Measurements from ENCODE around the gene KIF5A. TPM values are rescaled to one million over a fixed set of nuclear protein-coding genes. Genes with fewer than 3 reads are reported as not detected.

Gene KIF5A
- polyA plus RNA-seq, 1 of the 3 experiments (the other 2 are of a cell fraction): 6.2 TPM

DNA sequence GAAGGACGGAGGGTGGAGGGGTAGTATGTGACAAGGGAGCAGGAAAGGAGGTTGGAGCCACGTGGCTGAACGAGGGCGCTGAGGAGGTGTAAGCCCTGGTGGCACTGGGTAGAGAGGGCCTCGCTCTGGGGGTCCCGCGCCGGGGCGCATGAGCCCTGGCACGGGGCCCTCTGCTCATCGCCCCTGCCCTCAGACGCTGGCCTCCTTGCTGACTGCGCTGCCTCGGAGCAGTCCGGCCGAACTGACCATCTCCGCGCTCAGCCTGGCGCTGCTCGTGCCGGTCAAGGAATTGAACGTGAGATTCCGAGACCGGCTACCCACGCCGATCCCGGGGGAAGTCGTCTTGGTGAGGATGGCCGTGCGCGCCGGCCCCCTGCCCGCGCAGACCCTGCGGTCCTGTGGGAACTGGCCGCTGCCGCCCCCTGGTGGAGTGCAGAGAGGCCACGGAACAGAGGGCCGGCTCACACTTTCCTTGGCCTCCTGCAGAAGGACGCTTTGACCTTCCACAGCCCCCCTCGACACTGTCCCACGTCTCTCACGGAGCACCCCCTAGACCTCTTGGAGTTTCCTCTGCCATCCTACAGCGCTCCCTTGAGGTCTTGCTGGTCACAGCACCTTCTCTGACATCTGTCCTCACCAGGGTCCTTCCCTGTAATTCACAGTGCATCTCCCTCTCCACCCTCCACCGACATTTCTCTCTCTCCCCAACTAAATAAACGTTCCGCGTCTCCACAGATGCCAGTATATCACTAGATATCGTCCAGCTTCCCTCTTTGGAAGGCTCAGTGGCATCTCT is 71.9 kb downstream of the KIF5A start:
- Histone ChIP-seq H3K4me2 (0 out of 2 replicates have a peak overlapping the region, but pooled peaks have one; percentile 58), H3K9ac (no peak overlapping the region), H3K79me2 (ENCODE audit: insufficient read depth) (no peaks in the 10 kb centered on the region), H3K36me3 (replicated peaks in 1 of 2; ENCODE audit: control insufficient read depth in 1 of 2, insufficient read depth in 2 of 2, low read length in 1 of 2) (peaks cover 0 to 3% of the 10 kb centered on the region in 2 experiments), H3K4me1 (ENCODE audit: control insufficient read depth in 1 of 2, insufficient read depth in 2 of 2, low read depth in 1 of 2, low read length in 1 of 2) (peaks cover 0 to 7% of the 10 kb centered on the region in 2 experiments; a peak in 1 of 4 replicates), H3K9me3 (no peaks in the 10 kb centered on the region), H3K27ac (ENCODE audit: low read depth in 2 of 2, low read length in 1 of 2) (no peak overlapping the region), H3F3A (replicated peaks; ENCODE audit: insufficient read depth) (peaks cover 4% of the 10 kb centered on the region), H4K20me1 (ENCODE audit: insufficient read depth) (no peaks in the 10 kb centered on the region), H3K9me2 (no peaks in the 10 kb centered on the region), H2AFZ (ENCODE audit: low read depth) (no peak overlapping the region), H3K27me3 (ENCODE audit: insufficient read depth) (no peaks in the 10 kb centered on the region), H3K4me3 (ENCODE audit: low read depth in 2 of 2, low read length in 1 of 2) (peak overlapping the region in 1 of 2 experiments; percentile 41; a peak in 1 of 4 replicates)
- POLR2A ChIA-PET: interaction anchor here (0.6 to 1.9 kb wide), 3 partner anchors 30 to 98 kb away, joined by 3 to 6 read pairs (median 3); partner anchors contain the start of gene PIP4K2C
- DNase-seq: peak; percentile 96
- WGBS (ENCODE audit: low lambda C conversion rate): 29% methylated on average over 27 of the region's 49 CpGs
- peak; percentile 89 for TF ChIP-seq SMC3 (IDR thresholded peaks at IDR 0.05; ENCODE audit: low read depth, low read length)
- peak; percentile 88 for TF ChIP-seq CTCF (IDR thresholded peaks at IDR 0.05)
- peak; percentile 33 for TF ChIP-seq NRF1 (IDR thresholded peaks at IDR 0.05; ENCODE audit: low read depth, low read length)
- TF ChIP-seq GATA2 (CRISPR knock-in tag; IDR thresholded peaks at IDR 0.05): no peak
- TF ChIP-seq MEF2A (IDR thresholded peaks at IDR 0.05; ENCODE audit: borderline replicate concordance, low read depth): no peak
- TF ChIP-seq RAD21 (IDR thresholded peaks at IDR 0.05; ENCODE audit: low read length): peak; percentile 76
- no peak for TF ChIP-seq CHD2 (IDR thresholded peaks at IDR 0.05; ENCODE audit: low read length, partially characterized antibody)
- CTCF ChIA-PET: interaction anchor here (0.5 to 11.0 kb wide), 28 partner anchors 10 to 314 kb away, joined by 3 to 298 read pairs (median 4); partner anchors contain the start of genes ARHGEF25, B4GALNT1, DTX3 and PIP4K2C

DNA sequence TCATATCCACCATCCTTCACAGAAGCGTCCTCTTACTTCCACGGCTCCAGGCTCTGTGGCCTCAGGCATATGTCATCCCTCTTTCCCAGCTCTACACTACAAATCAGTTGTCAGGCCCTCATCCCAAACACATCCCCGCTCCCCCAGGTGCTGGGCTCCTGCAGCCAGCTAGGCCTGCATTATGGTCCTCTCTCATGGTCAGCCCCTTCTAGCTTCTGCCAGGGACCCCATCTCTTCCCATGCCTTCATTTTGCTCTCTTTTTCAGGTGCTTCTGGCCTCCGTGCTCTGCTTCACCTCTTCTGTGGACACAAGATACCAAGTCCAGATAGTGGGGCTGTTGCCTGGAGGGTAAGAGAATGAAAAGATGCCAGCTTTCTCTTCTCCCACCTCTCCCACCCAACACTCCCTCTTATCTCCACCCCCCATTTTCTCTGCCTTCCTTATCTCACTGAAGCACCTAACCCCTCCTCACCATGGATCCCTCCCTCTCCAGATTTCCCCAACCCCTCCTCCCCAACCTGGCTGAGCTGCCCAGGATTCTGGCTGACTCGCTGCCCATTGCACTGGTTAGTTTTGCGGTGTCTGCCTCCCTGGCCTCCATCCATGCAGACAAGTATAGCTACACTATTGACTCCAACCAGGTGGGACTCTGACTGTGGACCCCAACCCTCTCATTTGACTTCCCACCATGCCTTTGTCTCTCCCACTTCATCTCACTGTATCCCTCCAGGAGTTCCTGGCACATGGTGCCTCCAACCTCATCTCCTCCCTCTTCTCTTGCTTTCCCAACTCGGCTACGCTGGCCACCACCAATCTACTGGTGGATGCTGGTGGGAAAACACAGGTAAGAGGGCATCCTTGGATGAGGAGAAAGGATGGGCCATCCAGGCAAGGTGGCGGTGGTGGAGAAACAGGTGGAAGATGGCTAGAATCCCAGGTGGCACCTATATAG is 72.7 kb downstream of the KIF5A start:
- H3K4me1 ChIP-seq (ENCODE audit: control insufficient read depth in 1 of 2, insufficient read depth in 2 of 2, low read depth in 1 of 2, low read length in 1 of 2): peaks cover 0 to 7% of the 10 kb centered on the region in 2 experiments; a peak in 1 of 4 replicates
- ChIA-PET CTCF (interaction anchor here (0.5 to 11.0 kb wide), 24 partner anchors 9 to 315 kb away, joined by 3 to 298 read pairs (median 4); partner anchors contain the start of genes ARHGEF25, B4GALNT1, DTX3 and GLI1), POLR2A (interaction anchor here (0.6 kb wide), 1 partner anchor 99 kb away, joined by 3 read pairs; no protein-coding TSS in a partner anchor)
- no peak overlapping the region for H3K4me2 ChIP-seq
- H3K27ac ChIP-seq (ENCODE audit: low read depth in 2 of 2, low read length in 1 of 2): no peak overlapping the region
- no peaks in the 10 kb centered on the region for H3K27me3 ChIP-seq (ENCODE audit: insufficient read depth)
- no peak overlapping the region for H3K9ac ChIP-seq
- no peak overlapping the region for H2AFZ ChIP-seq (ENCODE audit: low read depth)
- 82% methylated on average over 9 of the region's 9 CpGs for WGBS (ENCODE audit: low lambda C conversion rate)
- peaks cover 0 to 2% of the 10 kb centered on the region in 2 experiments for H3K36me3 ChIP-seq (replicated peaks in 1 of 2; ENCODE audit: control insufficient read depth in 1 of 2, insufficient read depth in 2 of 2, low read length in 1 of 2)
- no peaks in the 10 kb centered on the region for H4K20me1 ChIP-seq (ENCODE audit: insufficient read depth)
- no peaks in the 10 kb centered on the region for H3K79me2 ChIP-seq (ENCODE audit: insufficient read depth)
- TF ChIP-seq RFX5 (IDR thresholded peaks at IDR 0.05; ENCODE audit: low read length): no peak
- TF ChIP-seq TEAD4 (IDR thresholded peaks at IDR 0.05; ENCODE audit: borderline replicate concordance, insufficient read depth): no peak
- TF ChIP-seq RAD21 (IDR thresholded peaks at IDR 0.05; ENCODE audit: low read length): no peak
- TF ChIP-seq NFIC (IDR thresholded peaks at IDR 0.05; ENCODE audit: borderline replicate concordance): no peak
- TF ChIP-seq ZBTB33 (IDR thresholded peaks at IDR 0.05; ENCODE audit: borderline replicate concordance, low read depth): no peak
- TF ChIP-seq FOXM1 (IDR thresholded peaks at IDR 0.05; ENCODE audit: low read depth): no peak
- TF ChIP-seq TAF1 (IDR thresholded peaks at IDR 0.05; ENCODE audit: borderline replicate concordance, low read depth, low read length): no peak
- TF ChIP-seq, protein P1, sequence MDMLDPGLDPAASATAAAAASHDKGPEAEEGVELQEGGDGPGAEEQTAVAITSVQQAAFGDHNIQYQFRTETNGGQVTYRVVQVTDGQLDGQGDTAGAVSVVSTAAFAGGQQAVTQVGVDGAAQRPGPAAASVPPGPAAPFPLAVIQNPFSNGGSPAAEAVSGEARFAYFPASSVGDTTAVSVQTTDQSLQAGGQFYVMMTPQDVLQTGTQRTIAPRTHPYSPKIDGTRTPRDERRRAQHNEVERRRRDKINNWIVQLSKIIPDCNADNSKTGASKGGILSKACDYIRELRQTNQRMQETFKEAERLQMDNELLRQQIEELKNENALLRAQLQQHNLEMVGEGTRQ (IDR thresholded peaks at IDR 0.05; ENCODE audit: borderline replicate concordance, low read depth, low read length): no peak
- TF ChIP-seq PBX3 (IDR thresholded peaks at IDR 0.05): no peak
- no peak overlapping the region for H3K4me3 ChIP-seq (ENCODE audit: low read depth in 2 of 2, low read length in 1 of 2)
- no peaks in the 10 kb centered on the region for H3K9me3 ChIP-seq
- peaks cover 4% of the 10 kb centered on the region for H3F3A ChIP-seq (replicated peaks; ENCODE audit: insufficient read depth)
- no peak for DNase-seq
- no peaks in the 10 kb centered on the region for H3K9me2 ChIP-seq
